OCI-LY7 (cell line): Measurements from ENCODE around the gene CHEK1.

ENCODE experiments used
- CTCF ChIP-seq: fragments of 200-600 bp; sonication (generic); conservative IDR thresholded peaks from 2 replicates; pipeline ENCODE4 v1.5.1; 2014; ENCODE audit warnings: mild to moderate bottlenecking, antibody characterized with exemption, low read length, moderate library complexity, mixed read lengths
- EZH2phosphoT487 ChIP-seq: fragments of 200-600 bp; sonication (generic); IDR thresholded peaks from 2 replicates; pipeline ENCODE4 v1.6.1; 2018; ENCODE audit warnings: low read depth, borderline replicate concordance, mild to moderate bottlenecking, mixed run types, antibody characterized with exemption, low read length, moderate library complexity, mixed read lengths

- TF ChIP-seq CTCF, result no peak
- TF ChIP-seq EZH2phosphoT487, result no peak
These were observed 41.5 kb upstream of the CHEK1 start for GRCh38 chr11:125583496-125583895.
